ENCODE measurements around the gene SCGB1C1.
A peak's percentile ranks its signal among the peaks of the same experiment; 100 is the strongest.
"Not testable (repeated sequence)": the region's sequence is repeated elsewhere in the genome, so short reads cannot be mapped to it uniquely, and the experiment has no call there.

Gene SCGB1C1

GRCh38 chr11:192674-193128 is at the start of gene SCGB1C1:
Gene SCGB1C1 (plus strand): TSS chr11:193078. CDS start chr11:193100, 22 bp downstream.
- H3K4me3 Mint-ChIP-seq; H3K27me3 Mint-ChIP-seq; H3K9me3 Mint-ChIP-seq; H3K36me3 Mint-ChIP-seq (ENCODE audit: insufficient read depth); ATAC-seq (replicated peaks; ENCODE audit: extremely low read depth, poor library complexity, severe bottlenecking); DNase-seq (ENCODE audit: low spot score in 2 of 2): not testable (repeated sequence)
- Mint-ChIP-seq H3K27ac (ENCODE audit: low read depth) (peak within 1 kb of the TSS; percentile 75), H3K4me1 (peaks cover 10% of the 10 kb centered on the region)

GRCh38 chr11:180242-180641 is 12.6 kb upstream of the SCGB1C1 start:
- H3K9me3 Mint-ChIP-seq; H3K27ac Mint-ChIP-seq (ENCODE audit: low read depth): not testable (repeated sequence)

GRCh38 chr11:189200-189783 is 3.6 kb upstream of the SCGB1C1 start:
- not testable (repeated sequence) for H3K27ac Mint-ChIP-seq (ENCODE audit: low read depth); H3K36me3 Mint-ChIP-seq (ENCODE audit: insufficient read depth); DNase-seq (ENCODE audit: low spot score in 2 of 2); H3K27me3 Mint-ChIP-seq; ATAC-seq (replicated peaks; ENCODE audit: extremely low read depth, poor library complexity, severe bottlenecking); H3K9me3 Mint-ChIP-seq; H3K4me3 Mint-ChIP-seq
- peaks cover 10% of the 10 kb centered on the region for H3K4me1 Mint-ChIP-seq

More at GRCh38 chr11:180242-180641, 12.6 kb upstream of the SCGB1C1 start:
- H3K4me1 Mint-ChIP-seq; ATAC-seq (replicated peaks; ENCODE audit: extremely low read depth, poor library complexity, severe bottlenecking); DNase-seq (ENCODE audit: low spot score in 2 of 2); H3K4me3 Mint-ChIP-seq; H3K36me3 Mint-ChIP-seq (ENCODE audit: insufficient read depth); H3K27me3 Mint-ChIP-seq: not testable (repeated sequence)

GRCh38 chr11:189843-190311 is 3.0 kb upstream of the SCGB1C1 start:
- not testable (repeated sequence) for H3K27ac Mint-ChIP-seq (ENCODE audit: low read depth); H3K9me3 Mint-ChIP-seq; H3K27me3 Mint-ChIP-seq; H3K36me3 Mint-ChIP-seq (ENCODE audit: insufficient read depth); H3K4me3 Mint-ChIP-seq
- H3K4me1 Mint-ChIP-seq: peaks cover 10% of the 10 kb centered on the region
- DNase-seq (ENCODE audit: low spot score in 2 of 2): peak in 1 of 2 donors; percentile 45
- ATAC-seq (replicated peaks; ENCODE audit: extremely low read depth, poor library complexity, severe bottlenecking): peak; percentile 47

- ATAC-seq (replicated peaks; ENCODE audit: extremely low read depth, poor library complexity, severe bottlenecking); H3K4me3 Mint-ChIP-seq; H3K9me3 Mint-ChIP-seq; H3K36me3 Mint-ChIP-seq (ENCODE audit: insufficient read depth); DNase-seq (ENCODE audit: low spot score in 2 of 2); H3K27me3 Mint-ChIP-seq; H3K27ac Mint-ChIP-seq (ENCODE audit: low read depth): not testable (repeated sequence)
- H3K4me1 Mint-ChIP-seq: peaks cover 10% of the 10 kb centered on the region
These were observed 2.3 kb upstream of the SCGB1C1 start for GRCh38 chr11:190546-190945.

- Mint-ChIP-seq H3K4me1 (peaks cover 10% of the 10 kb centered on the region), H3K27ac (ENCODE audit: low read depth) (peak overlapping the region; percentile 75), H3K4me3 (peak overlapping the region; percentile 56)
- not testable (repeated sequence) for H3K27me3 Mint-ChIP-seq; H3K36me3 Mint-ChIP-seq (ENCODE audit: insufficient read depth); H3K9me3 Mint-ChIP-seq
- peak; percentile 73 for ATAC-seq (replicated peaks; ENCODE audit: extremely low read depth, poor library complexity, severe bottlenecking)
- DNase-seq (ENCODE audit: low spot score in 2 of 2): peak in 1 of 2 donors; percentile 37
These were observed 1.1 kb upstream of the SCGB1C1 start for GRCh38 chr11:191490-192478.

GRCh38 chr11:193481-193880 is 603 bp downstream of the SCGB1C1 start:
- not testable (repeated sequence) for H3K27ac Mint-ChIP-seq (ENCODE audit: low read depth); H3K9me3 Mint-ChIP-seq

GRCh38 chr11:196786-197731 is 4.2 kb downstream of the SCGB1C1 start:
- Mint-ChIP-seq H3K27ac (ENCODE audit: low read depth) (no peak overlapping the region), H3K4me1 (peaks cover 8% of the 10 kb centered on the region), H3K27me3 (no peaks in the 10 kb centered on the region), H3K36me3 (ENCODE audit: insufficient read depth) (peaks cover 3% of the 10 kb centered on the region), H3K9me3 (no peaks in the 10 kb centered on the region), H3K4me3 (no peak overlapping the region)
- DNase-seq (ENCODE audit: low spot score in 2 of 2) (no peak), ATAC-seq (replicated peaks; ENCODE audit: extremely low read depth, poor library complexity, severe bottlenecking) (no peak)

More at GRCh38 chr11:193481-193880, 603 bp downstream of the SCGB1C1 start:
- not testable (repeated sequence) for H3K27me3 Mint-ChIP-seq; H3K36me3 Mint-ChIP-seq (ENCODE audit: insufficient read depth); H3K4me3 Mint-ChIP-seq; ATAC-seq (replicated peaks; ENCODE audit: extremely low read depth, poor library complexity, severe bottlenecking)
- H3K4me1 Mint-ChIP-seq: peaks cover 10% of the 10 kb centered on the region
- peak in 1 of 2 donors; percentile 11 for DNase-seq (ENCODE audit: low spot score in 2 of 2)

- H3K36me3 Mint-ChIP-seq (ENCODE audit: insufficient read depth): peaks cover 3% of the 10 kb centered on the region
- H3K9me3 Mint-ChIP-seq: no peaks in the 10 kb centered on the region
- peaks cover 11% of the 10 kb centered on the region for H3K4me1 Mint-ChIP-seq
- no peak for ATAC-seq (replicated peaks; ENCODE audit: extremely low read depth, poor library complexity, severe bottlenecking)
- no peaks in the 10 kb centered on the region for H3K27me3 Mint-ChIP-seq
- H3K4me3 Mint-ChIP-seq: no peak overlapping the region
- H3K27ac Mint-ChIP-seq (ENCODE audit: low read depth): no peak overlapping the region
- peak in 1 of 2 donors; percentile 11 for DNase-seq (ENCODE audit: low spot score in 2 of 2)
These were observed 4.9 kb downstream of the SCGB1C1 start for GRCh38 chr11:197741-198235.

- H3K9me3 Mint-ChIP-seq: no peaks in the 10 kb centered on the region
- H3K4me3 Mint-ChIP-seq: no peak overlapping the region
- peaks cover 16% of the 10 kb centered on the region for H3K4me1 Mint-ChIP-seq
- no peaks in the 10 kb centered on the region for H3K27me3 Mint-ChIP-seq
- ATAC-seq (replicated peaks; ENCODE audit: extremely low read depth, poor library complexity, severe bottlenecking) (no peak), DNase-seq (ENCODE audit: low spot score in 2 of 2) (peak in 1 of 2 donors; percentile 11)
- peaks cover 3% of the 10 kb centered on the region for H3K36me3 Mint-ChIP-seq (ENCODE audit: insufficient read depth)
- H3K27ac Mint-ChIP-seq (ENCODE audit: low read depth): peak overlapping the region; percentile 30
These were observed 5.4 kb downstream of the SCGB1C1 start for GRCh38 chr11:198236-198806.

GRCh38 chr11:199004-199581 is 6.2 kb downstream of the SCGB1C1 start:
- Mint-ChIP-seq H3K9me3 (no peaks in the 10 kb centered on the region), H3K4me3 (no peak overlapping the region), H3K36me3 (ENCODE audit: insufficient read depth) (peaks cover 7% of the 10 kb centered on the region), H3K27ac (ENCODE audit: low read depth) (peak overlapping the region; percentile 30), H3K27me3 (no peaks in the 10 kb centered on the region), H3K4me1 (peaks cover 24% of the 10 kb centered on the region)
- DNase-seq (ENCODE audit: low spot score in 2 of 2): peak in 1 of 2 donors; percentile 12
- no peak for ATAC-seq (replicated peaks; ENCODE audit: extremely low read depth, poor library complexity, severe bottlenecking)

All from central memory CD8-positive, alpha-beta T cell (primary cell).